GM12872 (cell line): ENCODE data around the gene SIX2.

Experiments
- TF ChIP-seq, protein P1 (sequence below): IDR thresholded peaks from 3 replicates; pipeline ENCODE4 v1.5.1; 2011; ENCODE audit warnings: low read depth, mild to moderate bottlenecking, low read length, moderate library complexity; ENCODE audit not compliant: insufficient read depth

Gene SIX2

DNA sequence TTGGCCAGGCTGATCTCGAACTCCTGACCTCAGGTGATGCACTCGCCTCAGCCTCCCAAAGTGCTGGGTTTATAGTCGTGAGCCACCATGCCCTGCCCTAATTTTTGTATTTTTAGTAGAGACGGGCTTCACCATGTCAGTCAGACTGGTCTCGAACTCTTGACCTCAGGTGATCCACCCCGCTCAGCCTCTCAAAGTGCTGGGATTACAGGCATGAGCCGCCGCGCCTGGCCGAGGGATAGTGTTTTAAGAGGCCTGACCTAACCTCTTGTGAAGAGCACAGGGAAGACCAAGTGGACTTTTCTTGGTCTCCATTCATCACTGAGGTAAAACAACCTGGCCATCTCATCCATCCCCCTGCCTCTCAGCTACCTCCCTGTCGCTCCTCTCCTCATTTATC is 29.7 kb downstream of the SIX2 start:
- TF ChIP-seq, protein P1, sequence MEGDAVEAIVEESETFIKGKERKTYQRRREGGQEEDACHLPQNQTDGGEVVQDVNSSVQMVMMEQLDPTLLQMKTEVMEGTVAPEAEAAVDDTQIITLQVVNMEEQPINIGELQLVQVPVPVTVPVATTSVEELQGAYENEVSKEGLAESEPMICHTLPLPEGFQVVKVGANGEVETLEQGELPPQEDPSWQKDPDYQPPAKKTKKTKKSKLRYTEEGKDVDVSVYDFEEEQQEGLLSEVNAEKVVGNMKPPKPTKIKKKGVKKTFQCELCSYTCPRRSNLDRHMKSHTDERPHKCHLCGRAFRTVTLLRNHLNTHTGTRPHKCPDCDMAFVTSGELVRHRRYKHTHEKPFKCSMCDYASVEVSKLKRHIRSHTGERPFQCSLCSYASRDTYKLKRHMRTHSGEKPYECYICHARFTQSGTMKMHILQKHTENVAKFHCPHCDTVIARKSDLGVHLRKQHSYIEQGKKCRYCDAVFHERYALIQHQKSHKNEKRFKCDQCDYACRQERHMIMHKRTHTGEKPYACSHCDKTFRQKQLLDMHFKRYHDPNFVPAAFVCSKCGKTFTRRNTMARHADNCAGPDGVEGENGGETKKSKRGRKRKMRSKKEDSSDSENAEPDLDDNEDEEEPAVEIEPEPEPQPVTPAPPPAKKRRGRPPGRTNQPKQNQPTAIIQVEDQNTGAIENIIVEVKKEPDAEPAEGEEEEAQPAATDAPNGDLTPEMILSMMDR: no peak

DNA sequence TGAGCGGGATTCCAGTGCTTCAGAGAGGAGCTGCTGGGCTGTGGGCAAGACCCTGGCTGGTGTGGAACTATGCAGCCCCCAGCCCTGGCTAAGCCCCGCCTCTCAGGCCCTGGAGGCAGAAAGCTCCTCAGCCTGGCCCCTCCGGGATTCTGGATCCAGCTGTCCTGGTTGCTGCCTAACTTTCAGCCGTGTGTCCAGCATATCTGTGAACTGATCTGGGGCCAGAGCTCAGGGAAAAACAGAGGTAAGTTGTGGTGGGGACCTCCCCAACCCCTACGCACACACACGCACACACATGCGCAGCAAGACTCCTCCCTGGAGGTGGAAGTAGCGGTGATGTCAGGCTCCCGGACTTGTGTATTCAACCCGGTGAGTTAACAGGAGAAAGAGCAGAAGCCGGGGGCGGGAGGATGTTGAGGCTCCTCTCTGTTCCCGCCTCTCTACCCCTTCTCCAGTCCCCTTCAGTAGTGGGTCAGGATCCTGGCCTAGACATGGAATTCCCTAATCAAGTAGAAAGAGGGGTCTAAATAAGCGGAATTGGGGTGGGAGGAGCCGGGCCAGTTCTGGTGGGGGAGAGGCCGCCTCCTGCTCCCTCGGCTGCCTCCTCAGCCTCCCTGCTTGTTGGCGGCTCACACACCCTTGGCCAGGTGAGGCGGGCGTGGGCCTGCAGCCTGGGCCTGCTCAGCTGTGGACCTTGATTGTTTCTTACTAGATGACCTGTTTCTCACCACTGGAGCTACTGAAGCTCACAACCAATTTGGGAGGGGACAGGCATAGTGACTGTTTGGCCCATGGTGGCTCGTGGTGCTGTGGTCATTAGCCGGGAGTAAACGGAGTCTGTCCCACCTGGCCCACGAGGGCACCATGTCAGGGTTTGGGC is 33.4 kb downstream of the SIX2 start:
- TF ChIP-seq, protein P1: no peak

DNA sequence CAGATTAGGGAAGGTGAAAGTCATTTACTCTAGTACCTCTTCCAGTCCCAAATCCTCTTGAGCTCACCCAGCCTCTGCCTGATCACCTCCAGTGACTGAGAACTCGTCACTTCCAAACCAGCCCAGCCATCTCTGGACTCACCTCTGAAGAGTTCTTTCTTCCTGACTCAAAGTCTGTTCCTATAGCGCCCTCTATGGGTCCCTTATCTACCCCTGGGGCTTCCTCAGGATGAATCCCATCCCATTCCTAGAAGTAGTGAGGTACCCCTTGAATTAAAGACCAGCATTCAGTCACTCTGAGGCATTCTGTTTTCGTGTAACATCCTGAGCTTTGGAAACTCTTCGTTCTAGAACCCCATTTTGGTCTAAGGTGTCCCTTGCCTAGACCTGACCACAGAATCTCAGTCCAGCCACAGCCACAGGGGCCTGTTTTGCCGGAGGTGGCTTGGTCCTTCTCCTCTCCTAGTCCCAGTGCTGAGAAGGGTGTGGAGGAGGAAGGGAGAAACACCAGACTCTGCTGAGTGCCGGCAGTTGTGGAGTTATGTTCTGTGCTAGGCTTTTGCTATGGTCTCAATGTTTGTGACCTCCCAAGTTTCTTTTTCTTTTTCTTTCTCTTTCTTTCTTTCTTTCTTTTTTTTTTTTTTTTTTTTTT is 35.1 kb downstream of the SIX2 start:
- TF ChIP-seq, protein P1: peak; percentile 62

DNA sequence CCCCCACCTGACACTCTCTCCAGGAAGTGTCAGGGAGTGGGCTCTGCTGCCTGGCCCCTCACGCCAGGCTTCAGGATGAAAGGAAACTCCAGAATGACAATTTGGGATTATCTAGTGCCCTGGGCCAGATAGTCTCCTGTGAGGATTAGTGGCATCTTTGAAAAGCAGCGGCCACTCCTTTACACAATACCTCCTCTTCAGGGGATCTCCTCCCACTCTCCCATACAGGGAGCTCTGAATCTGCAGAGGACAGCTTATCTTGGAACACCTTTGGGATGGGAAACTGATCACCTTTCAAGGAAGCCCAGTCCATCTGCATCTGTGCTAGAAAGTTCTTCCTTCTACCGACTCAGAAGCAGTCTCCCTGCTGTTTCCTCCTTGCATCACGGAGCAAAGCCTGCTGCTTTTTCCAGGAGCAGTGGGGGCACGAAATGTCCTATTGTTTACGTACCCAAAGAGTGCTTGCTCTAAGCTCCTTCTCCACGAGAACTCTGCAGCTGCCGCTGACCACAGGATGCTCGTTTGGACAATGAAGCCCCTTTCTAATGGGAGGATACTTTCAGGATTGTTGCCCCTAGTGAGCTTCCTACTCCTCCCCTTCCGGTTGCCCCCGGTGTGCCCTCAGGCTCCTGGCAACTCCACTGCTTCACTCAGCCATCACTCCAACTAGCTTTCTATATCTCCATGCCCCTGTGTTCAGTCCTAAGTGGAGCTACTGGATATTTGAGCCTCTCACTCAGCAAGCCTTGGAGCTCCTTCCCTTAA is 36.3 kb downstream of the SIX2 start:
- TF ChIP-seq, protein P1: no peak

DNA sequence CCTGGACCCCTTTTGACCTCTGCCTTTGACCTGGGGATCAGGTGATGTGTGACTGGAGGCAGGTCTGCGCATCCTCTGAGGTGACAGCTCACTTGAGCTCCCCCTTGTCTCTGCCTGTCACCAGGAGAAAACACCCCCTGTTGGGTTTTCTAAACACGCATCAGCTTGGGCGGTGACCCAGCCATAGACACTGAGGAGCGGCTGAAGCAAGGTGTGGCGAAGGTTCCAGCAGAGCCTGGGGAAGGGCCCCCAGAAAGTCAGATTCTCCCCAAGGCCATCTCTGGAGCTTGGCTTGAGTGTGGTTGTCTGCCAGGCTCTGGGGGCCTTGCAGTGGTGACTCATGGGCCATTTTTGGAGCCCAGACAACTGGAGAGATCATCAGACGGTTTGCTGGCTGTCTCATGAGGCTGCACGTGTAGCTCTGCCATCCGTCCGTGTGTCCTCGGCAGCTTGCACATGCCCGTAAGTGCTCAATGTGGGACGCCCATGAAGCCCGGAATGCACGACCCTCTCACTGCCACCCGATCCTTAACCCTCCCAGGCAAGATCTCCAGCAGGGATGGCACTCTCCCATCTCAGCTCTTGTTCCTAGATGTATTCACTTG is 38.3 kb downstream of the SIX2 start:
- TF ChIP-seq, protein P1: no peak

DNA sequence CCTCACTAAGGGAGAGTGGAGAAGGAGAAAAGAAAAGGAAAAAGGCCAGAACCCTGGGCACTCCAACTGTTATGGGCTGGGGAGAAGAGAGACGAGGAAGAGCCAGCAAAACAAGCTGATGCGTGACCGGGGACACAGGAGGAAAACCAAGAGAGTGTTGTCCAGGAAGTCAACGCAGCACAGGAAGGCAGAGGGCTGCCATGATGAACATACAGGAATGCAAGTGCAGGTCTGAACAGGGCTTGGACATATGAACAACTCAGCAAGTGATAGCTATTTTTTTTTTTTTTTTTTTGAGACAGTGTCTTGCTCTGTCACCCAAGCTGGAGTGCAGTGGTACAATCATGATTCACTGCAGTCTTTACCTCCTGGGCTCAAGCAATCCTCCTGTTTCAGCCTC is 39.3 kb downstream of the SIX2 start:
- TF ChIP-seq, protein P1: no peak

DNA sequence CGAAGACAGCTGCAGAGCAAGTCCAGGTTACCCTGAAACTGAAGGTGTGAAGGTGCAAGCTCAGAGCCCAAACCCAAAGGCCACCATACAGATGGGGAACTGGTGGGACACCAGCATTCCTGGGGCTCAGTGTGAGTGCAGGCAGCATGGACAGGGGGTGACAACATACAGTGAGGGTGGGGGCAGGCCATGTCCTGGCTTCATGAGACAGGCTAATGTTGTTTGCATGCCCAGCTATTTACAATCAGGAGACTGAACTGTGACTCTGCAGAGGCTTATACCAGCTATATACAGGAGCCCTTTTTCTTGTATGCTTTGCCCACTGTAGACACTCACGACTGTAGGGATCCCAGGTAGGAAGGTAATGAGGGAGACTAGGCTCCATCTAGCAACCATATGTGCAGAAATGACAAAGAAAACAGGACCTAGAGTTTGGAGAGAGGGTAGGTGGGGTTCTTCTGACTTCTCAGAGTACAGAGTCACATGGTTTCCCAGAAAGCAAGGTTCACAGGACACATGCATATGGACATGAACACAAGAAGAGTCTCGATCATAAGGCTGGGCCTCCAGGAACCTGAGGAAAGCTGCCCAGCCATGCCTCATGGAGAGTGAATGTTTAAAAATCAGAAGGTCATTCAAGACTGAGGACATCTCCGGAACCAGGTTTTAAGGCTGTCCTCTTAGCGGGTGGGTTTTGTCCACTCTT is 41.4 kb downstream of the SIX2 start:
- TF ChIP-seq, protein P1: no peak
